ENCODE data around the gene ZNF827.

The ZNF827 gene

DNA sequence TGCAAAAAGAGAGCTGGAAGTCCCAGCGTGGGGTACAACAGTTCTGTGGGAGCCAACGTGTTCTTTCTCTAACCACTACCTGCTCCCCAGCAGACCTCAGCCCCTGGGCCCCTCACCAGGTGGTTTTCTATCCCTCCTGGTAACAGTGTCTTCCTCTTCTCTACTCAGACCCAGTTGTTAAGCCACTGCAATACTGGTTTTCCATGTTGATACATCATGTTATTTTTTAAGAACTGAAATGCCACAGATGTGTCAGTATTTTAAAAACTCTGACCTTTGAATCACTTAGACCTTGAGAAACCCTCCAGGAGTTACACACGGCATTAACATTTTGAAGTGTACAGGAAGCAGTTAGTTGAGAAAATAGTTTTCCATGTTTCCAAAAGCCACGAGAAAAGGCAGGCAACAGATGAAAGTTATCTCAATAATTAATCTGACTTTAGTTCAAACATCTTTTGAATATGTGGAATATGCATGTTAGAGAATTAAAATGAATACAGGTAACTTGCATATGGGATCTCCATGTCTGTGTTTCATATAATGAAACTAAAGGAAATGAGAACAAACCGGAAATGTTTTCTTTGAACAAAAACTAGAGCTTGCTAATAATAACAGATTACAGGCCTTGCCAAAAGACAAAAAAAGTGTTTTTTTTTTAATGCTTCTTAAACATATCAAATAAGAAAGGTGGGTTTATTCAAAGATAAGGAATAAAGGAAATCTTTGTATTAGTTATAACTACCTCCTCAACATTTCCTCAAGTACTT lies 108.8 kb downstream of the ZNF827 start:
- DNase-seq (ENCODE audit: low read depth, low spot score), result no peak

DNA sequence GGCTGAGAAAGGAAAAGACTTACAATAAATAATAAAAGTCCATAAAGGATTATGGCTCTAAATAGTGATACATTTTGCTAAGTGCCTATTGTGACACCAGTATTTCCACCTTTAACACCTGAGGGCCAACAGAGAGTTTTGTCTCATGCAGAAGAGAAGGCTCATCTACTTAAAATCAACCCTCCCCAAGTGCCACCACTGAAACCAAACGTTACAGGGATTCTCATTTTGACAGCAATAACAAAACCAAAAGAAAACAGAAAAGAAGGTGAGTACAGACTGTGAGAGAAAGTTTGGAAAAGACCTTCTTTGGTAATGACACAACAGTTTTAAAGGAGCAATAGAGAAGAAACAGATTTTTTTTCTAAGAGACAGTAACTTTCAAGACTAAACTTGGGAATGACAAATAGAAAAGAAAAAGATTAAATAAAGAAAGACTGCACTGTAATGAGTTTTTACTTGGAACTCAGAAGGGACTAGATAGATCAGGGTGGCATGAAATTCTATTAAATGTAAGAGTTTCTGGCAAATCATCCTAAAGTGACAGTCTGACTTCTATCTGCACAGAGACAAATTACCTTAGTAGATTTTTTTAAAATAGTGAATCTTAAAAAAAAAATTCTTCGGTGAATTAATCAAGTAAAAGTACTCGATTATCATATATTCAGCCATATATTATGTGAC lies 109.7 kb downstream of the ZNF827 start:
- no peak for DNase-seq (ENCODE audit: low read depth, low spot score)

DNA sequence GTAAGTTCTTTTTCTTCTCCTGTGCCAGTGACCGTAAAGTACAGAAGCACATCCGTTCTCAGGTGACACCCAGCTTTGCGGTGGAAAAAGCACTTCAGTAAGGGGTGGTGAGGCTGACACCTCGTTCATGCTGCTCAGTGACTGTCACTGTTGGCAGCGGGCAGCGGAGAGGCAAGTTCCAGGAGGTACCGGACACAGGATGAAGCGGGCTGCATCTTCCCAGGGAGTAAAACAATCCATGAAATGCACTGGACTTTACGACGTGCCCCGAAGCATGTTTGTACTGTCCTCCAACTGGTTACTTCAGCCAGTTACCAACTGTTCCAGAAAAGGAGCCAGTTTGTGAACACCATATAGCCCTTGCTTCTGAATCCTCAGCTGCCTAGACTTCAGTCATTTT lies 110.7 kb downstream of the ZNF827 start:
- DNase-seq (ENCODE audit: low read depth, low spot score), result no peak

DNA sequence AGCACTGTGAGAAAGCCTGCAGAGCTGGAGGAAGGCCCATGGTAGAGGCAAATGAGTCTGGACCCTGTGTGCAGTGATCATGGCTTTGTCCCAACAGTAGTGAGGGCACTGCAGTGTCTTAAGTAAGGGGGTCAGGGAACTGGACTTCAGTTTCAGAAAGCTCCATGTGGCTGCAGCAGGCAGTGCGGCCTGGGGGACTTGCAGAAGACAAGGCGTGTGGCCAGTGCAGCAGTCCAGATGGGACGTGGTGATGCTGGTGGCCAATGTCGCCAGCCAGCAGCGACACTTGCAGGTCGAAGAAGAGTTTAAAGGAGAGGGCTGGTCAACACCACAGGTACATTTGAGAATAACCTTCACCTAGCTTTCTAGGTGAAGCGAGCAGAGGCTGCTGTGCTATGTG lies 113.4 kb downstream of the ZNF827 start:
- no peak for DNase-seq (ENCODE audit: low read depth, low spot score)

DNA sequence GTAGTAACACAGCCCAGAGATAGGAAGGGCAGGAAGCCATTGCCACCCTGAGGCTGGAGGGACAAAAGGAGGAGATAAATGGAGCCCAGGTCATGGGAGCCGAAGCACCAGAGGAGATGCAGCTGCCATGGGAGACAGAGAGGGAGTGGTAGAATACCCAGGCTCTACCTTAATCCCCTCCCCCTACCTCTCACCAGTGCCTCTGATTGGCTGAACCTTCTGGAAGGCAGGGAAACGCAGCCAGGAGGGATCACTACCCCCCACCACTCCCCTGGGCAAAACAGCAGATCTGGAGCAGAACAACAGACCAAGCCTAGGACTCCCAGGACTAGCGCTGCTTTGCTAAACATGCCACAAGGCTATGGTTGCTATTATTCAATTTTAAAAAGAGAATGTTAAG lies 114.2 kb downstream of the ZNF827 start:
- no peak for DNase-seq (ENCODE audit: low read depth, low spot score)

DNA sequence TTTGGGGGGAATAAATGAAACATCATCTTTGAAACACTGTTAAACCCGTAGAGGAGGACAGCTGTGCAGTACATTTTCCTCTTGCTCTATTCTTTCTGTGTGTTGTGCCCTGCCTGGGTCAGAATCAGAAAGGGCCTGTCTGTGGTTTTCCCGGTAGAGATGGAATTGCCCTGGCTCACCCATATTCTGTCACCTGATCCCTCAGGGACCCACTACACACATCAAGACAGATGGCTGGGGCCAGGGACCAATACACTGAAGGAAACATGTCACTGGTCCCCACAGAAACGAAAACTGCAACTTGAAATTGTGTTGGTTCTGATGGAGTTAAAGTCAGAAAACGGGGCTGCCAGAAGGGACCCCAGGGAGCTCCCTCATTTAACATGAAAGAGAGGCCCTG lies 114.9 kb downstream of the ZNF827 start:
- DNase-seq (ENCODE audit: low read depth, low spot score), result no peak

DNA sequence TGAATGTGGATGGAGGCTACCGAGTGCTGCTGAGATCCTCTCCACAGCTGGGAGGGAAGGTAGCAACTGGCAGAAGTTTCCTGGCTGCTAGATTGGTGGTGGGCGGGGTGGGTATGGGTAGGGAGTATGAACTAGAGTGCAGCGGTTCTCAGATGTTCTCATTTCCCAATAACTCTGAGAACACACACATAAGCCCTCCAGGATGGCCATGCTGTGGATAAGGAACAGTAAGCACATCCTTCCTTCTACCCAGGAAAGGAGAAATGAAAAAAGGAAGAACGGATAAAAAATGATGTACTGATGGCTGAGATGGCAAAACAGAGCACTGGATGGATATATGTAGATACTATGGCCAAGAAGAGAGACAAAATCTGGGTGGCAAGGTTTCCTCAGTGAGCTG lies 116.0 kb downstream of the ZNF827 start:
- DNase-seq (ENCODE audit: low read depth, low spot score), result no peak

DNA sequence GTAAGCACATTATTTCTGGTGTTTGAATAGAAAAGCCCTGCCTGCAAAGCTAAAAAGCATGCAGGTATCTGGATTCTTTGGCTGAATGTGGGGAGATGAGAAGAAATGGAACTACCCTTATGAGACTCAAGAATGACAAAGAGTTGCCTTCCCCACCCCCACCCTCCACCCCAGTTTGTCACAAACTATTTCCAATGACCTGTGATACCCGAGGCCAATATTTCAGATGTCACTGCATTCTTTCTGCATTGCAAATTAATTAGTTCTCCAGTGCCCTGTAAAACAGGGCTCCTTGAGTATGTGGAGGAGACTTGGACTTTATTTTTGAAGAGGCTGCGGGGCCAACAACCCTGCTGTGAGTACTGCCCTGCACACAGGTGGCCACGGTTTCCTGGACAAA lies 116.4 kb downstream of the ZNF827 start:
- no peak for DNase-seq (ENCODE audit: low read depth, low spot score)

DNA sequence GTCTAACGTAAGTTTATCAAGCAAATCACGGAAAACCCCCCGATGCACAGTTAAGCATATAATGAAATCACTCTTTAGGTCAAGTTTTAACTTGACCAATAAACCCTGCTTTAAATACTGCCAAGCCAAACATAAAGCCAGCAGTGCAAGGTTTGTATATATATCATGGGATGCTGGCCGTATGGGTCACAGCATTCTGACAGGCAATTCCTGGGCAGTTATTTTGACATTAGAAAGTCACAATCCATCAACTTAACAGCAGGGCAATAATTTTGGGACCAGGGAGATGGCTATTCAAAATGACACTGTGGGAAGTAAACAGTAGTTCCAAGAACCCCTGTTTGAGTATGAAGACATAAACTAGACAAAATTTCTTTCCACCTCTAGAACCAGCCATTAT lies 116.9 kb downstream of the ZNF827 start:
- no peak for DNase-seq (ENCODE audit: low read depth, low spot score)

DNA sequence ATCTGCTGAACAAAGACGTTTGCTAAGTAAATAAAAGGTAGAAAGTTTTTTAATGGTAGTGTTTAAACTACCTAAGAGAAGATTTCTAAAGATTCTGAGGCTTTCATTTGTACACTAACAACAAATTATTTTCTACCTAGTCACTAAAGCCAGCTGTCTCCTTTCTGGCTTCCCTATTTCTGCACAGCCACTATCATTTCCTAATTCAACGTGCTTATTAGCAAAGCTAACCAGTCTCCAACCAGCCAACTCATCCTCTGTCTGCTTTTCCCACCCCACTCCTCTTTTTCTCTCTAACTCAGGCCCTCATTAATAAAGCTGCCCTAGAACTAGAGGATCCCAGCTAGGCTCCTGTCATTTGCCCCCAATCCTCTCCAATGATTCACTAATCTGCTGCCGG lies 118.2 kb downstream of the ZNF827 start:
- no peak for DNase-seq (ENCODE audit: low read depth, low spot score)

DNA sequence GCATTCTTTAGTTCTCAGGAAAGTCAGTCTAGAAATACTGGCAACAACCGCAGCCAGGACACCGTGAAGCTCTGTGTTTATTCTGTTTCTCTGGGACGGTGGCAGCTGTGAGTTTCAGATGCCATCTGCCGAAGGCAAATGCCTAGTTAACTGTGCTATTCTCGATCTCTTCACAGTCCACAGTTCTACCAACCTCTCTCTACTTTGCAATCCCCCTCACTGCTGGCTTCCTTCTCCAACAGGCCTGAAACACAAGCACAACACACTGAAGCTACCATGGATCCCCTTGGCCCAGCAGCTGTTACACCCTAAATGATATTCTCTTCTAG lies 118.8 kb downstream of the ZNF827 start:
- DNase-seq (ENCODE audit: low read depth, low spot score), result no peak

DNA sequence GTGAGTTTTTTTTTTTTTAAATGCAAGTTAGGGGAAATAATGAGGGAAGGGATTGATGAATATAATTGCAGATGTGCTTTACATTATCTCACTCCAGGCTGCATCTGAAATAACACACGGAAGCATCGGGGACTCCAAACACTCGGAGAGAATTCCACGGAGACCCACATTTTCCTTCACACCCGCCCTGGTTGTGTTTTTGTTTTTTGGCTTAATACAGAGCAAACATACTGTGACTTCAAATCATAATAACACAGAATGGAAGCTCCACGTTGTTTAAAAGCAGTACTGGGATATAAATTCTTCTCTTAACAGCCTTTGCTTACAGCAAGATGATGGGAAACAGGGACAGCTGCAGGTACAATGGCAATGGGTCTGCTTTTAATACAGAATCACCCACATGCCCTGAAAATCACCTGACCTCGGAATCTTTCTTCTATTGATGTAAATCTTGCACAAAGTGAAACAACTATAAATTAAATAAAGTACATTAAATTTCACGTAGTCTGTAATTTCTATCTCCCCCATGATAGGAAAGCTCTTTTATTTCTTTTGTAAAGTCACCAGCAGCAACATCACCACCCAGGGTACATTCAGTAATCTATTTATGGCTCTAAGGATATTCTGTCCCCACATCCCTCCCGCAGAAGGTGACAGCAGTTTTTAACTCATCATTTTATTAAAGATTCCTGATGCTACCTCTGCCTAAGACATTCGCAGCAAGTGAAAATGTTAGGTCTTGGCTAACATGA lies 119.3 kb downstream of the ZNF827 start:
- no peak for DNase-seq (ENCODE audit: low read depth, low spot score)

DNA sequence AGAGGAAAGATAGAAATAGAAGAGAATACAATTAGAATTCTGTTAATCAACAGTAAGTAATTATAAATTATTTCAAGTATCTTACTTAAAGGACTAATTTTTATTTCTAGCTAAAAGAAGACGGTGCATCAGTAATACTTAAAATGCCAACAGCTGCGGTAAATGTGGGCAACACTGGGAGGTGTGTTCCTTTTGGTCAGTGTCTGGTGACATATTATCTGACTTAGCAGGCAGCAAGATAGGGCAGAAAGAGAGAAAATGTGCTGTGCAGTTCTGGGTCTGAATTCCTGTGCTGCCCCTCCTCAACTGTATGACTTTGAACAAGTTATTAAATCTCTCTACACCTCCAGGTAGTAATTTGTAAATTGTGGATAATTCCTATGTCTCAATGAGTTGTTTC lies 120.6 kb downstream of the ZNF827 start:
- no peak for DNase-seq (ENCODE audit: low read depth, low spot score)

DNA sequence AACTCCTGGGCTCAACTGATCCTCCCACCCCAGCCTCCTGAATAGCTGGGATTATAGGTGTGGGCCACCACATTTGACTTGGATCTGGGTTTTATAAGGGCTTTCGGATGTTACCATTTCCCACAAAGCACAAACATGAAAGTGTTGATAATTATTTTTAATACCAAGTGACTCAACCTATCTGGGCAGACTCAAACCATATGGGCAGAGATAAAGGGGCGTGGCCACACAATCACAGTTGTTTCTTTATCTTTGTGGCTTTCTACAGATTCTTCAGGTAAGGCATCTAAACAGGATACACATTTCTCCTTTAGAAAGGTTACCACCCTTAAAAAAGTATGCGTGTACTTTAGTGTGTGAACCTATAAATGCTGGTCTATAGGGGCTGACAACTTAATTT lies 122.5 kb downstream of the ZNF827 start:
- DNase-seq (ENCODE audit: low read depth, low spot score), result no peak

DNA sequence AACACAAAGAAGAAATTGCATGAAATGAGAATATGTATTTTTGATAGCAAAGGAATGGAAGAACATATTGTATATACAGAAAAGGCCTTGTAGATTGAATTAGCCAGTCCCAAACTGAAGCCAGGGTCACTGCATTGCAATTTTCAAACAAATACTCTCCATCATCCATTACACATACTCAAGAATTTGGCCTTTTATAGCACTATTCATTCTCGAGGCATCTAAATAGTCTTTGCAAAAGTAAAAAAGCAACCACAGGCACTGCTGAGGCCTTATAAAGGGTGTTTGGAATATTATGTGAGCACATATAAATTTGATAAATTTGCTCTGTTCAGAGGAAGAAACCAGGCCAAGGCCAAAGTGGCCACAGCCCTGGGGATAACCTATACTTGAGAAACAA lies 123.0 kb downstream of the ZNF827 start:
- no peak for DNase-seq (ENCODE audit: low read depth, low spot score)

DNA sequence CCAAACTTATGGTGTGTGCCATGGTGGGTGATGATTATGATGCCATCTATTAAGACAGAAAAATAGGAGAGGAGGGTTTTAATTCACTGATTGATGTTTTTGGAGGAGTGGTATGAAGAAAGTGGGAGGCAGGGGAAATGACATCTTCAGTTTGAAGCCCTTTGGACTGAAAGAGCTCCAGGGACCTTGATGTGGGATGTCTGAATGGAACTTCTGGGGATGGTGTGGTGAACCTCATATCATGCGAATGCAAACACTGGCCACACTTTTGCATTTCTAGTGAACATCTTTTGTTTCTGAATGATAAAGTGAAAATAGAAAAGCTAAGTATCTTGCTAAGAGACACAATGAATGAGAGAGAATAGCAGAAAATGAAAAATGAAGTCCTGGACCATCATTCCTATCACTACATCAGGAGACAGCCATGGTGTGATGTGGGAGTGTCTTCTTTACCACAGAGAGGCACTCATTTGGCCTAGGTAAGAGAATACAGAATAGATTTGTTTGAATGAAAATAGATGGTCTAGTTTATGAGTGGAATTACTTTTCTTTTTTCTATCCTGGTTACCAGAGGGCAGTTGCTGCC lies 123.5 kb downstream of the ZNF827 start:
- no peak for DNase-seq (ENCODE audit: low read depth, low spot score)

DNA sequence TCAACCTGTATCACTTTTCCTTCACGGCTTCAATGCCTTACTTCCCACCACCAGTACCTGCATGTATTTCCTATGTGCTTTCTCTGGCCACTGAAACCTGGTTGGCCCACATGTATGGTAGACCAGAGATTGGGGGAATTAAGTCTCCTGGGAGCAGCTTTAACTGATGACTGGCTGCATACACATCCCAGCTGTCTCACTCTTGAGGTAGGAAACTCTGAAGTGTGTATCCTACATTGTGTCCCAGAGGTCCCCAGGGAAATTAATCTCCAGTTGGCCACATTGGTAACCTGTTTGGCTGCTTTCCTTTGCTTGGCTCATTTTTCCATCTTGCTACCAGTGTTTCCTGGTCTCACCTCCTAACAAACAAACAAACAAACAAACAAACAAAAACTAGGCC lies 124.4 kb downstream of the ZNF827 start:
- no peak for DNase-seq (ENCODE audit: low read depth, low spot score)

DNA sequence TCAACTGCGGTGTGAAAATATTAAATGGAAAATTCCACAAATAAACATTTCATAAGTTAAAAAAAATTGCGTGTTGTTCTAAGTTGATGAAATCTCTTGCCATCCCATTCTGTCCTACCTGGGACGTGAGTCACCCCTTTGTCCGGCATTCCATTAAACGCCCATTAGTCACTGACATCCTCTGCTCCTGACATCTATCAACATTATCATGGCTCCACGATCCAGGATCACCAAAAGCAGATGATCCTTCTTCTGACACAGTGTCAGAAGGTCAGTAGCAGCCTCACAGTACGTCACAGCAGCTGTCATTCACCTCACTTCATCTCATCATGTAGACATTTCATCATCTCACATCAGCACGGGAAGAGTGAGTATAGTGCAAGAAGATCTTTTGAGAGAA lies 125.7 kb downstream of the ZNF827 start:
- no peak for DNase-seq (ENCODE audit: low read depth, low spot score)

DNA sequence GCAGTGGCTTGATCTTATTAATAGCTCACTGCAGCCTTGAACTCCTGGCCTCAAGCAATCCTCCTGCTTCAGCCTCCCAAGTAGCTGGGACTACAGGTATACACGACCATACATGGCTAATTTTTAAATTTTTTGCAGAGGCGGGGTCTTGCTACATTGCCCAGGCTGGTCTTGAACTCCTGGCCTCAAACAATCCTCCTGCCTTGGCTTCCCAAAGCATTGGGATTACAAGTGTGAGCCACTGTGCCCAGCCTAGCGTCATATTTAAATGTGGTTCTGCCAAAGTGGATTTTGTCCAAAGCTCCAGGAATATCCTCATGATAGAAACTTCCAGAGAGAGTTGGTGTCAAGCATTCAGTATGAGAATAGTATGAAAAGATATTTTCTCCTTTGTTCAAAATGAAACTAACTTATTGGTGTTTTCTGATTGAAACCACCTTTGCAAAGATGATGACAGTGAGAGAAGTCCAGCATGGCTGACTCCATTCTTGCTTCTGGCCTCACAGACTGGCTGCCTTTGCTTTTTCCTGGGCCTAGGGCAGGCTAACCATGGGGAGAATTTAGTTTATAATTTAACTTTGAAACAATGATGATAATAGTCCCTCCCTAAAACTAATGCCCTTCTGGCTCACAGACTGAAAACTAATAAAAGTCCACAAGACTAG lies 129.6 kb downstream of the ZNF827 start:
- DNase-seq (ENCODE audit: low read depth, low spot score), result no peak

DNA sequence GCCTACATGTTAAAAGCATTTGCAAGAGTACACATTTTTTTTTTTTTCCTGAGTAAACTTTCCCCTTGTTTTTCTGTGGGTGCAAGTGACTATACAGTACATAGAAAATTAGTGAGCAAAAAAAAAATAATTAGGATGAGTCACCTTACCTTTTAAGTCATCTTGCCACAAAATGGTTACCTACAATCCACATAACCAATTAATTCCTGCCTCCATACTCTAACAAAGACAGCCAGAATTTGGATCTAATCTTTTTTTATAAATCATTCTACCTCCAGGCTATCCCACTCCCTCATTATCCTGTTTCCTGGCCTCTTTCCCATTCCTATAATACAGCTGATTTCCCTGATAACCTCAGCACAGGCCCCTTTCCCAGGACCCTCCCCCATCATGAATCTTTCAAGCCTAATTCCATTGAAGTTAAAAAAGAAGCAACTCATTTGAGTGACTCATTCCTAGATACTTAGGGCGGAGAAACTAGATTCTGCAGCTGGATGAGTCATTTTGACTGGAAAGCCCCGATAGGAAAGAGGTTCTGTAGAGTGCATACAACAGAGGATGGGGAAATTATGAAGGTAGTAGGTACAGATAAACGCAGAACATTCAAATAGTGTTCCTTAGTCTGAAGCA lies 130.5 kb downstream of the ZNF827 start:
- DNase-seq (ENCODE audit: low read depth, low spot score), result no peak

DNA sequence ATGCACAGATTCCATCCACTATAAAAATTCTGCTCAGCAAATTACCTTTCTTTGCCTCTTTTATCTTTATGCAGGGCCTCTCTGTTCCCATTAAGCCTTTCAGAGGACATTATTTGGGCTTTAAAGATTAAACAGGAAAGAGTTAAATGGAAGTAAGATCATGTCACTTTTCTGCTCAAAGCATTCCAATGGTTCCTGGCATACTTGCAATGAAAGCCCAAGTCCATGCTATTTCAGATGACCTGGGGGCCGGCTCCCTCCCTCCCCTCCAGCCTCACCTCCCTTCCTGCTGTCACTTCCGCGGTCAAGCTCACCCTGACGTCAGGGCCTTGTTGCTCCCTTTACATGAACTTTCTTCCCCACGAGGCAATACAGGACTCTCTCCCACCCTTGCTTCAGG lies 133.1 kb downstream of the ZNF827 start:
- no peak for DNase-seq (ENCODE audit: low read depth, low spot score)

DNA sequence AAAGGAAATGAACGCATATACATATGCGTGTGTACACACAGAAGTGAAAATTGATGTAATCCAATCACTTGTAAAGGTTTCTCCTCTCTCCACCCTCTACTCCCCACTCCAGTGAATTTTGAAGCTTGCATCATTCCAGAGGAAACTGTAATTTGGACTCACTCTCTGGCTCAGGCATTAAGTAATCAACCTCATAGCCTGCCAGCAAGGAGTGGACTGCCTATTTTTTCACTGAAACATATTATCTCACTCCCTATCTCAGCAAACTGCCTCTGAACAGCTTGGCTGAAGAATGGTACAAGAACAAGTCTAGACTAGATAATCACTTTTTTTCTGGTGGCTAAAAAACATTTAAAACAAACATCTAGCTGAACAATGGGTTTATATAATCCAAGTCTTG lies 134.5 kb downstream of the ZNF827 start:
- no peak for DNase-seq (ENCODE audit: low read depth, low spot score)
